Adrenal gland (tissue), 12 donors: ENCODE results near the gene NFS1. TPM values are rescaled to one million over a fixed set of nuclear protein-coding genes. Genes with fewer than 3 reads are reported as not detected.

ENCODE experiments used
- DNase-seq, 7 donors: peaks; one replicate each; pipeline ENCODE4 v3.0.0-alpha.2; 2019 to 2020
- H3K27ac ChIP-seq, 5 donors: fragments of 200-600 bp; sonication (generic) in 4 of 5; 1 replicate in 3 of 5; 2 replicates in 2 of 5; pipeline versions ENCODE4 v1.5.1 to v1.8.0; 2016 to 2020; ENCODE audit warnings: mild to moderate bottlenecking in 1 of 5
- H3K27me3 ChIP-seq: fragments of 200-600 bp; 2 replicates; pipeline ENCODE4 v1.8.0; 2021
- H3K36me3 ChIP-seq, 2 donors: fragments of 200-600 bp; replicated peaks in 1 of 2; 1 replicate in 1 of 2; 2 replicates in 1 of 2; pipeline versions ENCODE4 v1.5.1 to v1.8.0; 2018 to 2022
- H3K4me1 ChIP-seq, 2 donors: fragments of 200-600 bp; replicated peaks in 1 of 2; 1 replicate in 1 of 2; 2 replicates in 1 of 2; pipeline versions ENCODE4 v1.5.1 to v1.8.0; 2018 to 2021
- H3K4me3 ChIP-seq, 4 donors: fragments of 200-600 bp; sonication (generic) in 3 of 4; one replicate each; pipeline ENCODE4 v1.5.1; 2016 to 2018
- H3K9me3 ChIP-seq, 3 donors: fragments of 200-600 bp; sonication (generic) in 1 of 3; replicated peaks in 1 of 3; 1 replicate in 2 of 3; 2 replicates in 1 of 3; pipeline versions ENCODE4 v1.5.1 to v1.8.0; 2016 to 2021
- CTCF ChIP-seq, 6 experiments: fragments of 450-650 bp in 4 of 6; fragments of 200-600 bp in 2 of 6; sonication (generic) in 1 of 6; IDR thresholded peaks; 1 replicate in 5 of 6; 2 replicates in 1 of 6; pipeline versions ENCODE4 v1.5.1 to v1.8.0; 2016 to 2021; ENCODE audit warnings: antibody characterized with exemption in 6 of 6, mild to moderate bottlenecking in 2 of 6, moderate library complexity in 1 of 6
- POLR2A ChIP-seq, 2 donors: fragments of 450-650 bp; IDR thresholded peaks; one replicate each; pipeline ENCODE4 v1.6.1; 2017; ENCODE audit warnings: antibody characterized with exemption in 2 of 2, mild to moderate bottlenecking in 2 of 2, moderate library complexity in 1 of 2
- WGBS, 4 donors: extraction: QIAGEN DNeasy Blood & Tissue Kit in 2 of 4; methylation state at CpG; one replicate each; pipeline versions ENCODE4 v1.1.5 to v1.1.7; 2013 to 2017; 5-methylcytosine and 5-hydroxymethylcytosine counted together
- intact Hi-C, 2 donors: fragments of 100-400 bp; cut with DNase I; formaldehyde crosslinking; loops; one replicate each; pipeline versions ENCODE4 v1.14.1 to v1.15.0; 2022 to 2023
- polyA plus RNA-seq, 3 donors: library from polyadenylated mRNA; stranded (reverse); fragments of 200-250 nt in 2 of 3; fragments of 350-450 nt in 1 of 3; fragmentation: Illumina TruSeq in 1 of 3; extraction: RNeasy Lipid Tissue Mini Kit (QIAGEN cat#74804) in 1 of 3; gene quantifications; one replicate each; pipeline ENCODE4 v1.2.3, GENCODE V29; 2013 to 2014
- total RNA-seq, 9 donors: library from RNA; depleted of rRNA in 4 of 9; stranded (reverse); fragments of >200 nt in 4 of 9; fragments of 120-200 nt in 1 of 9; fragmentation: NEBNext Ultra II Directional in 1 of 9; extraction: Animal tissue kit (Norgen Biotek cat#: 25700) in 1 of 9; gene quantifications; one replicate each; pipeline versions ENCODE4 v1.1.0 to v1.2.4, GENCODE V29; 2013 to 2023
- donor health status: healthy with polysubstance abuse.
- donor health status: Bipolar disorder and iron deficiency.
- donor health status: DM: yes; HTN: yes; CAD: no.
- donor health status: DM: no; HTN: no; CAD: no.
- donor health status: DM: no; HTN: no; CAD: no.
- donor health status: DM: yes; HTN: yes; CAD: no.

Gene NFS1
- total and polyA plus RNA-seq, 12 donors: 40.1 to 129 (median 104) TPM

- TF ChIP-seq POLR2A (IDR thresholded peaks at IDR 0.05) (no peak), CTCF (IDR thresholded peaks at IDR 0.05) (no peak)
- H3K27ac ChIP-seq: no peak overlapping the region
- WGBS, 4 donors: 51 to 56% (median 51%) methylated on average over 2 of the region's 2 CpGs
- no peaks in the 10 kb centered on the region for H3K9me3 ChIP-seq
- H3K27me3 ChIP-seq: no peaks in the 10 kb centered on the region
- H3K36me3 ChIP-seq: peaks cover 0 to 98% of the 10 kb centered on the region in 2 donors
- no peak for DNase-seq
- no peak overlapping the region for H3K4me3 ChIP-seq
- H3K4me1 ChIP-seq: peaks cover 28 to 75% of the 10 kb centered on the region in 2 donors
- intact Hi-C loops: no loop called here
Measured at GRCh38 chr20:35731469-35731788, 32.3 kb upstream of the NFS1 start.

- intact Hi-C loops: no loop called here
- Histone ChIP-seq H3K4me1 (peaks cover 22 to 69% of the 10 kb centered on the region in 2 donors), H3K27ac (no peak overlapping the region), H3K27me3 (no peaks in the 10 kb centered on the region), H3K9me3 (no peaks in the 10 kb centered on the region), H3K4me3 (no peak overlapping the region), H3K36me3 (peaks cover 0 to 98% of the 10 kb centered on the region in 2 donors)
- TF ChIP-seq POLR2A (IDR thresholded peaks at IDR 0.05): no peak
- no peak for TF ChIP-seq CTCF (IDR thresholded peaks at IDR 0.05)
- WGBS, 4 donors: 27 to 36% (median 33%) methylated on average over 4 of the region's 4 CpGs
- DNase-seq: no peak
Measured at GRCh38 chr20:35730583-35731468, 31.7 kb upstream of the NFS1 start.

GRCh38 chr20:35729836-35730582, 30.9 kb upstream of the NFS1 start:
- Histone ChIP-seq H3K36me3 (peaks cover 0 to 98% of the 10 kb centered on the region in 2 donors), H3K4me1 (peaks cover 22 to 61% of the 10 kb centered on the region in 2 donors)
- WGBS, 4 donors: 57 to 67% (median 63%) methylated on average over 2 of the region's 2 CpGs

More at GRCh38 chr20:35729836-35730582, 30.9 kb upstream of the NFS1 start:
- Histone ChIP-seq H3K27ac (no peak overlapping the region), H3K4me3 (no peak overlapping the region), H3K9me3 (no peaks in the 10 kb centered on the region), H3K27me3 (no peaks in the 10 kb centered on the region)
- TF ChIP-seq CTCF (IDR thresholded peaks at IDR 0.05) (no peak), POLR2A (IDR thresholded peaks at IDR 0.05) (no peak)
- DNase-seq: no peak
- intact Hi-C loops: loop anchor here (10.0 kb wide), 1 partner anchor 155 kb away; no protein-coding TSS in a partner anchor
